CD4-positive, alpha-beta T cell treated with Interleukin-2 at 100 ng/mL for 4 hours (primary cell): ENCODE results near the gene KRTAP2-2.

Source experiments
- DNase-seq: peaks from one replicate; pipeline ENCODE4 v3.0.0-alpha.2; 2020; ENCODE audit warnings: low spot score

KRTAP2-2 gene

GRCh38 chr17:41020336-41020735 lies 34.7 kb downstream of the KRTAP2-2 start:
- DNase-seq, result no peak

- no peak for DNase-seq
Measured at GRCh38 chr17:41019415-41019814, 35.6 kb downstream of the KRTAP2-2 start.

DNA sequence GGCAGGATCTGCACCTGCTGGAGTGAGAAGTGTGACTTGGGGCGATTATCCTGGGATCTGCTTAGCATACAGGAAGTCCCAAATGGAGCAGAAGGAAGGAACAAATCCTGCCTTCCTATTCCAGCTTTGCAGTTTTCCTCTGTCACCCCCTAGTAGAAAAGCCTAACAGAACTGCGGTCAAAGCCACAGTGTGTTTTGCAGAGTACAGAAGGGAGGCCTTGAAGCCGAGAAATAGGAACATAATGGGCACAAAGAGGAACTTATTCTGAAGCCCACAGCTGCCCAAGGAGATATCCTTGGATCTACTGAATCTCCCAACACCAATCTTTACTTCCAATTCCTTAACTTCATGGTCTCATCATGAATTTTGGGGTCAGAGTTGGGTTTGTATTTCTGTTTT lies 36.5 kb downstream of the KRTAP2-2 start:
- no peak for DNase-seq

DNA sequence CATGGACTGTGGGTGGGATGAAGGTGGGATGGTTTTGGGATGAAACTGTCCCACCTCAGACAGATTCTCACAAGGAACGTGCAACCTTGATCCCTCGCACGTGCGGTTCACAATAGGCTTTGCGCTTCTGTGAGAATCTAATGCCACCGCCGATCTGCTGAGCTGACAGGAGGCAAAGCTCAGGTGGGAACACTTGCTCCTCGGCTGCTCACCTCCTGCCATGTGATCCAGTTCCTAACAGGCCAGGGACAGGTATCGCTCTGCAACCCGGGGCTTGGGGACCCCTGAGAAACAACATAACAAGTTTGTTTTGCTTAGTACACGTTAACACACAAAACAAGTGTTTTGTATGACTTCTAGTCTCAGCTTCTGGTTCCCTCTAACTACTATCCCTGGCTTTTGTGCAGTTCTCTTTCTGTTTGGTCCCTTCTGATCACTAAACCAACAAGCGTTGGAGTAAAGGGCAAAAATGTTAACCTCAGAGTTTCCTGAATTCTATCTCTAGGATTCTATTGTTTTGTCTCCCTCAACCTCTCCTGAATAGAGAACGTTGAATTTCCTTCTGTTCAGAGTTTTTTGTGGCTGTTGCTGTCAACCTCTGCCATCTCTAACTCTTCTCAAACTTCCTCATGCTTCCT lies 38.3 kb downstream of the KRTAP2-2 start:
- no peak for DNase-seq

GRCh38 chr17:41015454-41015853 lies 39.6 kb downstream of the KRTAP2-2 start:
- no peak for DNase-seq

GRCh38 chr17:41013606-41014005 lies 41.4 kb downstream of the KRTAP2-2 start:
- no peak for DNase-seq

- DNase-seq, result no peak
Measured at GRCh38 chr17:41013181-41013580, 41.8 kb downstream of the KRTAP2-2 start.

DNA sequence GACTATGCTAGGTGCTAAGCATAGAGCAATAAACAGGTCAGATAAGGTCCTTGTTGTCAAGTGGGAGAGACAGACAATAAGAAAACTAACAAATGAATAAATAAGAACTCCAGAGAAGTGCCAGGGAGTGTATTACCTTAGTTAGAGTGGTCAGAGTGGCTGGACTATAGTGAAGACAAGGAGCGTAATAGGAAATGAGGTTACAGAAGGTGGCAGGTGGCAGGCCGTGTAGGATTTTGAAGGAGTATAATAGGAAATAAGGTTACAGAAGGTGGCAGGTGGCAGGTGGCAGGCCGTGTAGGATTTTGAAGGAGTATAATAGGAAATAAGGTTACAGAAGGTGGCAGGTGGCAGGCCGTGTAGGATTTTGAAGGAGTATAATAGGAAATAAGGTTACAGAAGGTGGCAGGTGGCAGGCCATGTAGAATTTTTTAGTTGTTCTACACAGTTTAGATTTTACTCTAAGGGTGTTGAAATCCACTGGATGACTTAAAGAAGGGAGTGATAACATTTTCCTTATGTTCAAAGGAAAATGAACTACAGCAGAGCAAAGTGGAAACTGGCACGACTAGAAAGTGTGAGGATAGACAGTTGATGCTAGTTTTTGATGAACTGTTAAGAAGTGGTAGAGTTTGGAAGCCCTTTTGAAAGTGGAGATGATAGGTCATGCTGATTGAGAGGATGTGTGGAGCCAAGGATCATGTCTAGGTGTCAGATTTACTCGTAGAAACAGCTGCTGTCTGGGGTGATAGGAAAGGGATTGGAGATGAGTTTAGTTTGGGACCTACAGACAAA lies 42.5 kb downstream of the KRTAP2-2 start:
- no peak for DNase-seq

GRCh38 chr17:41010441-41010840 lies 44.6 kb downstream of the KRTAP2-2 start:
- DNase-seq, result no peak

DNA sequence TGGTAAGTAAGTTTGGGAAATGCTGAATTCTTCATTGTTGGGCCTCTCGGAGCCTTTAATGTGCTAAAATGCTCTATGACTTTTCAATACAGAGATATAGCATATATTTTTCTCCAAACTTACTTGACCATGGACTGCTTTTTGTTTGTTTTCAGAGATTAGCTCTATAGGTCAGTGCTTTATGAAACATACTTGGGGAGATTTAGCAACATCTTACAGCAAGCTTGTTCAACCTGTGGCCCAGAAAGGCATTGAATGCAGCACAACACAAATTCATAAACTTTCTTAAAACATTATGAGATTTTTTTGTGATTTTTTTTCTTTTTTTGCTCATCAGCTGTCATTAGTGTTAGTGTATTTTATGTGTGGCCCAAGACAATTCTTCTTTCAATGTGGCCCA lies 45.1 kb downstream of the KRTAP2-2 start:
- no peak for DNase-seq

DNA sequence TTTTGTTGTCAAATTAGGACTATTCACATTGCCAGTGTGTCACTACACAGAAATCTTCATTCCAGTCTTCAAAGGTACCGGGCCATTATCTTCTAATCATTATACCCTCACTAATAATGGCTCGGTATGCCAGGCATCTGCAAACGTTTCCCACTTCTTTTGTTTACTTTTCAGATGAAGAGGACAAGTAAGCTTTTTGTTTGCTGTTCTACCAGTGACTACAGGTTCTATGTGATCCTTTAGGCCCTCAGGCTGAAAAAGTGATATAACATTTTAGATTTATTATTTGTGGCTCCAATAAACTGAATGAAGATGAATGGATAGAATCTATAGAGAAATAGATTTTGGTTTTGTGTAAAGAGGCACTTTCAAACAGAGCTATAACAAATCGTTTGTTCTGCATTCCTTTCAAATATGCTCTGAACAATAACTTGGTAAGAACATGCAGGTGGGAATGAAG lies 45.7 kb downstream of the KRTAP2-2 start:
- no peak for DNase-seq

DNA sequence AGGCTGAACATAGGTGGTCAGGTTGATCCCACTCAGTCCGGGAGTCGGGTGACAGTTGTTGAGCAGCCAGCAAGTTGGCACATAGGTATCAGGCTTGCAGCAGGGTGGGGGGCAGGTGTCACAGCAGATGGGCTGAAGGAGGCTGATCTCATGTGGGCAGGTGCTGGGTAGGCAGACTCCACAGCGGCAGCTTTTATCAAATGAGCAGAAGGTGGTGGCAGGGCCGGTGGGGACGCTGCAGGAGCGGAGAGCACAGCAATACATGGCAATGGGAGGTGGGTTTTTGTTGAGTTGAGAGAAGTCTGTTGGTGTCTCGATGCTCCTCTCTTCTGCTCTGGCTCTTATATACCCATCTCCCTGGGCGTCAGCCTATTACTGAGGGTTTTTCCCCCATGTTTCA lies 46.2 kb downstream of the KRTAP2-2 start, which contains the start of gene KRTAP3-1:
TSS of gene KRTAP3-1 (minus strand) at position 318 of the 400 bp plus-strand sequence. CDS start at position 264, 54 bp downstream.
- DNase-seq, result no peak
